GM23248 (cell line): ENCODE results near the gene SPPL2C.

Experiments
- EZH2 ChIP-seq: fragments of 200-600 bp; sonication (generic); IDR thresholded peaks from 2 replicates; pipeline ENCODE4 v1.6.1; 2018; ENCODE audit warnings: antibody characterized with exemption, mild to moderate bottlenecking; ENCODE audit not compliant: insufficient read depth, poor library complexity, severe bottlenecking
- EZH2phosphoT487 ChIP-seq: fragments of 200-600 bp; sonication (generic); IDR thresholded peaks from 2 replicates; pipeline ENCODE4 v1.6.1; 2018; ENCODE audit warnings: antibody characterized with exemption, moderate library complexity, mild to moderate bottlenecking, low read depth; ENCODE audit not compliant: insufficient read depth

DNA sequence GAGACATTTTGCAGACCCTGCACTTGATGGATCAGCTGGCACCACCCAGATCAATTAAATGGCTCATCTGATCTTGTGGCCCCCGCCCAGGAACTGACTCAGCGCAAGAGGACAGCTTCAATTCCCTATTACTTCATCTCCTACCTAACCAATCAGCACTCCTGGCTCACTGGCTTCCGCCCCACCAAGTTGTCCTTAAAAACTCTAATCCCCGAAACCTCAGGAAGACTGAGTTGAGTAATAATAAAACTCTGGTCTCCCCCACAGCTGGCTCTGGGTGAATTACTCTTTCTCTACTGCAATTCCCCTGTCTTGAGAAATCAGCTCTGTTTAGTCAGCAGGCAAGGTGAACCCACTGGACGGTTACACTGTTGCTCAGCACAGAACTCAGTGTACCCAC, 23.6 kb downstream of the SPPL2C start:
- no peak for TF ChIP-seq EZH2
- no peak for TF ChIP-seq EZH2phosphoT487
